GM21619 (cell line): ENCODE data around the gene ZFP36L2.
A peak's percentile ranks its signal among the peaks of the same experiment; 100 is the strongest.

Experiments used
- ATAC-seq: cut with Tn5 transposase; IDR thresholded peaks from one replicate; pipeline ENCODE4 v1.9.1; 2021; ENCODE audit not compliant: unreplicated experiment

Gene ZFP36L2

DNA sequence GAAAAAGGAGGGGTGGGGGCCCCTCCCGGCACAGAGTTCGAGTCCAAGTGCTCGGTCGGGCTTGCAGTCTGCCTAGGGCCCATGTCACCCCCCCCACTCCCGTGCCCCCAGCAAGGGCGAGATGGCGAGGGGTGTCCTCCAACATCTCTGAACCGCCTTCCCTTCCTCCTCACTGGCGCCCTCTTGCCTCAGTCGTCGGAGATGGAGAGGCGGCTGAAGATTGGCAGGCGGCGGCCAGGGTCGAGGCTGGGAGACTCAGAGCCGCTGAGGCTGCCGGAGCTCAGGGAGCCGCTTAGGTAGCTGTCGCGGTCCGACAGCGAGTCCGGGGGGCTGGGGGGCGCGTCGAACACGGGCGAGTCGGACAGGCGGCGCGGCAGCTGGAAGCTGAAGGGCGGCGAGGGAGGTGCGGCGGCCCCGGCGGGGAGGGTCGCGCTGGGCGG, 2.3 kb downstream of the ZFP36L2 start:
- ATAC-seq = no peak

DNA sequence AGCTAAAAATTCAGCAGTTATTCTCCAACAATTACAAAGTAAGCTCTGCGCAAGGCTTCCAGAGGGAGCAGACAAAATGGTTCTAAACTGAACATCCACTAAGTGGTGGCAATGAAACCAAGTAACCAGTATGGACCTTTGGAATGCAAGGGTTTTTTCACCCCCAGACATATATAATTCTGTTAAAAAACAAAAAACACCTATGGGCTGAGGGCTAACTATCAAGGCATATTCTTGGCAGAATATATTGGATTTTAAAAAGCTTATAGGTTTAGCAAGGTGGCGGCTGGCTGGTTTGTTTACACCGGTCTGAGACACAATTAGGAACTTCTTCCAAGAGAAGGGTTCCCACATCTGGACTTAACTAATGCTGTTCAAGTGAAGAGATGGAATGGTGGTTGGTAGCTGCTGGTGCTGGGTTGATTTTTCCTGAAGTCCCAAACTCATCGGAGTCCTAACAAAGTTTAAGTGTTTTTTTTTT, 2.8 kb downstream of the ZFP36L2 start:
- no peak for ATAC-seq

DNA sequence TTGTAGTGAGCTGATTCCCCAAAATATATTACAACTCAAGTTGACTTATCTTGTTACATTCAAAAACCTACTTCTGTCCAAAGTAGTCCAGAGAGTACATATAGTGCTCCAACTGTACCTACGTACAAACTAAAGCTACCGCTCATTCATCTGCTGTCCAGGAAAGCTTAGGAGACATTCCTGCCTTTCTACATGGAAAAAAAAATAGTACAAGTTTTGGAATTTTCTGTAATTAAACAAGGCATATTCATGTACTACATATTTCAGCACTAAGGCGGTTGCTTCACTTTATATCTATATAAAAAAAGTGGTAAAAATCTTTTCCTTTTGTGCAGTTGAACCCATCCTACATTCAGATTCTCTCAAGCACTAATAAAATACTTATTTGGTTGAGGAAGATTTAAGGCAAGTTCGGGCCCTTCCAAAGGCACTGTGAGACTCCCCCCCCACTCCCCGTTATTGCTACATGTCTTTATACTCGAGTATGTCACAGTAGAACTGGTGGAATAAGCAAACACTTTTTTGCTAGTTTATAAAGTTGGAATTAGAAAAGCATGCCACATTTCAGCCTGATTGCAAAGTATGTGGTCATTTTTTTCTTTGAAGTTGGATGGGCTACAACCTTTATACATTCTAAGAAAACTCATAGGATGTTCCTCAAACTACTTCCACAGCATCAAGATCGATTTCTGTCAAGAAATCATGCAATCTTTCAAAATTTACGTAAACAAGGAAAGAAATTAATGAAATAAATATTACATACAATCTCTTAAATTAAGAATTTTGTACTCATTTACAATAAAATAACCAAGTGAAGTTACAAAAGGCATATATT, 3.7 kb downstream of the ZFP36L2 start:
- ATAC-seq = no peak

DNA sequence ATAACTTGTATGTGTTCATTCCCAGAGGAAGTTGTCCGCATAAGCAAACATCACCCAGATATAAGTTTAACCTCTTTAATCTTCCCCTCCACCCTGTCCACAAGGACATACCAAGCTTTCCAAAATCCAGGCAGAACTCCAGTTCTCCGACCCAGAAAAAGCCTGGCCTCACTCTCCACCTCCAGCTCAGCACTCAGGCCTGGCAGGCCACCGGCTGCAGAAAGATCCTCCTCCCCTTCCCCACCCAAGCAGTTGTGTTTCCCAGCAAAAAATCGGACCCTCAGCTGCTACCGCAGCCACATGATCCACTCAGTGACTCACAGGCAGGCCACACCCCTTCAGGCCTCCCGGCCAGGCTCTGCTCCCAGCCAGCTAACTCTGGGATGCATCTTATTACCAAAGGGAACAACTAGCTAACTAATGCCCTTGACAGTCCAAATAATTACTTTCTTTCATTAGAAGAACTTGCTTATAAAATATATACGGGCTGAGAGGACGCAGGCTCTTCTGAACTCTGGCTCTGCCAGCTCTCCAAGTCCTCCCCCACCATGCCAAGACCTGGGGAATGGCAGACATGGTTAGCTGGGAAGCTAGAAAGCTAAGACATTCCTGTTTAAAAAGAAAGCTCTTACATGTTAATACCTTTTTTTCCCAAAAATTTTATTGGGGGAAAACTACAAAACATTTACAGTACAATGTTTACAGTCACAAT, 4.5 kb downstream of the ZFP36L2 start:
- ATAC-seq = no peak

DNA sequence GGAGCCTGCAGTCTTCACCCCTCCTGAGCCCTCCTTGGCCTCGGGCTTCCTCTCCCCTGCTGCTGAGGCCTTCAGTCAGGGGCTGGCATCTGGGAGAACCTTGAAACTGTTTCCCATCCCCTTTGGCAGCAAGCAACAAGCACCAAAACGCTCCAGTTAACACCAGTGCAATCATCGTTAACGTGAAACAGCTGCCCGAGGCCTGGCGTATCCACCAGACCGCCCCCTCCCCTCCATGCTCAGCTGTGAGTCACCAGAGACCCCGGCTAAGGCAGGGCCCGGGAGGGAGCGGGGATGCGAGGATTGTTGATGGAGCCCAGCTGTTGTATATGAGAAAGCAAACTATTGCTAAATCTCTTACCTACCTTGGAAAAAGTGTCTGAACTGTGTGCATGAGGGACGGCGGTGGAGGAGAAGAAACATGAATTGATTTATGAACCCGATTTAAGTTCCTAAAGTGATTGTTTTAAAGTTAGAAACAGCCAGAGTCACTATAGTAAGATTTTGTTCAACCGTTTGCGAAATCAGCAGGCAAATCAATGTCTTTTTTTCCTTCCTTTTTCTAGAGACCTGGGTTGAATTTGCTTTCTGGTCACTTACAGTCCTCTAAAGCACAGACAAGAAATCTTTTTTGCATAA, 5.2 kb downstream of the ZFP36L2 start:
- no peak for ATAC-seq

DNA sequence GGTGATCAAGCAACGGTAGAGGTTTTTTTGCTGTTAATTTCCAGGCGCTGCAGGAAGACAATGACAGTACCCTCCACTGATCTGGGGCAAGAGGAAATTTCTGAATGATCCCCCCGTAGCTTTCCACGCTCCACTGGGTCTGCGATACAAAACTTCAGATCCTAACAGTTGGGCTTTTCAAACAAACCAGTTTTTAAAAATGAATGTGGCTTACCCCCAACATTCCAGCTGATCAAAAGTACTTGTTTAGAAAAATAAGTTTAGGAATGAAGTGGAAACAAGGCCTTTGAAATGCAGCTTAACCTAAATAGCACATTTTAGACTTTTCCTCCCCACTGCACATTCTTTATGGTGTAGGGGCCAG, 5.7 kb downstream of the ZFP36L2 start:
- ATAC-seq = no peak

DNA sequence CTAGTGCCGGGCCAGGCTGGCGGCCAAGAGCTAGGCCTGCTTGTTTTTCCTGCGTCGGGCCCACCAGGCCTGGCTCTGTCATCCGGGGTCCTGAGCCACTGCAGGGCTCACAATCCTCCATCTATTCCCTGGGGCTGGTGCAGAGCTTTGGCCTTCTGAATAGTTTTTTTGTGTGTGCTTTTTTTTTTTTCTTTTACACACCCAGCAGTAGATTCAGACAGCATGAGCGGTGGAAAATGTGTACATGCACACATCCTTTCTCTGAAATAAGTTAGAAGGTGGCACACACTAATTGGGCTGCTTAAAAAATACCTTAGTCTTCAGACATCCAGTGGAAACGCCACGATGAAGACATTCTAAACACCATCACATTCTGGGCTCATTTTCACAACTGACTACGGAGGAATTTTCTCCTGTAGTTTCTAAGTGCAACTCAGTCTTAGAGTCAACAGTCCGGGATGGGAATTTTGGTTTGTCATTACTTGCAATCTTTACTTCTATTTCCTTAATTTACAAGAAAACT, 6.1 kb downstream of the ZFP36L2 start:
- no peak for ATAC-seq

DNA sequence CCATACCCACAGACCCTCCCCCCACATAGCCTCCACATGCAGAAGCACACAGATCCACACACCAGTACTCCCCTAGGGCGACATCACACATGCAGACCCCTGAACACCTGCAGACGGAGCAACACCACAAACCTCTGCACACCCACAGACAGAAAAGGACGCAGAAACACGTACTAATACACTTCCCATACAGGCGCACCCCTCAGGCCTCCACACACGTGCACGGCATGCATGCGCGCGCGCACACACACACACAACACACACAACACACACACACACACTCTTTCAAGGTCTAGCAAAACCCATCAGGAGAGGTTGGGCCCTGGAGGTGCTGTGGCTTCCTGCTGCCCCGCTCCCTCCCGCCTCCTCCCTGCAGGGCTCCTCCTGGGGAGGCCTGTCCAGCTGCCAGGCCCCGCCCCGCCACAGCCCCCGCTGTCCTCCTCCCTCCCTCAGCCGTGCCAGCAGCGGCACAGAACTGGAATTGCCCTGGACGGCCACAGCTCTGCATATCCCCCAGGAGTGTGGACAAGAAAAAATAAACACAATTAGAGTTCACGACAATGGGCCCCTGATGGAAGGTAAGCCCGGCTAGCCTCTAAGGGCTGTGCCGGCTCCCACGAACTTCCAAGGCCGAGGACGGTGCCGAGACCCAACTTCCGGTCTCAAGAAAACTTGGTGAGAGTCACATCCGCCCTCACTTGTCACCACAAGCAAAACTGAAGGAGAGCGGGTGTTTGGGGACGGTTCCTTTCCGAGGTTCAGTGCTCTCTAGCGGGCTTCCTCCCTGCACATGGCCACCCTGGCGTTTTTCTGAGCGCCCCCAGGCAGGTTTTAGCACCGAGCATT, 6.8 kb downstream of the ZFP36L2 start:
- ATAC-seq = peak; percentile 56

DNA sequence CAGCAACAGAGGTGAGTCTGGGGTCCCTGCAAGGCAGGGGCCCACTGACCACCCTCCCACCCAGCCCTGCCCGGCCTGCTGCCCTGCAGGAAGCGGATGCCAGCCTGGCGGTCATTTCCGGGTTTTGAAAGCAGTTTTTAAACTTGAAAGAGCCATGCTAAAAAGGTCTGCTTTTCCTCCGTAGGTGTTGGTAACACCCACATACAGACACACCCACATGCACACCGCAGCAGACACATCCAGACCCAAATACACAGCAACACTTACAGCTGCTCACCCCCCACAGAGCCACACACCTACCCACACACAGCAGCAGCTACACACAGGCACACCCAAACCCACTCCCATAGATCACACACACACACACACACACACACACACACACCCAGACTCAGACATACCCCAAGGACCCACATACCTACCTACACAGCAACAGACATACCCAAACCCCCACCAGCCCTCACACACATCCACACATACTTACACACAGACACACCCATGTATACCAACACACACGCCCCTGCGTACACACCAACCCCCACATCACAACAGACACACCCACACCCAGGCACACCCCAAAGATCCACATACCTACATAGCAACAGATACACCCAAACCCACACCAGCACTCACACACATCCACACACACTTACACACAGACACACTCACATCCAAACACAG, 7.6 kb downstream of the ZFP36L2 start:
- ATAC-seq = no peak

DNA sequence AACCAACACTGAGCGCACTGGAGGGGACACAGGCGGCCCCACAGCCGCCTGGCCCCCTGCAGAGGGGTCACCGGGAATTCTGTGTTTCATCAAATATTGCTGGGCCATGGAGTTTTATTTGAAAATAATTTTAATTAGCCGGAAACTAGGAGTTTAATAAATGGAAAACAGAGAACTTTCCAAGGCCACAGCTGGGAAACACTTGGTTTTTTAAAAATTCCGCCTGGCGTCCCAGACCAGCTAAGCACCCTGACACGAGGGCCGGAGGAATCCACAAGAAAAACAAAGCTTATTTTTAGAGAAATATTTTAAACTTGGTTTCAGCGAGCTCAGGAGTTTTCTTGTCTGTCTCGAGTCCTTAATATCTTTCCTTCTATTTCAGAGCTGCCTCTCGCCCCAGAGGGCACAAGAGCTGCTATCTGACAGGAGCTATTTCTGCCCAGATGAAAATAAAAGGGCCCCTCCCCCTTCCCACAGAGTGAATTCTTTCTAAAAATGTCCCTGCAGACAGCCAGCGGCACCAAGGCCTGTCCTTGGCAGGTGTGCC, 8.2 kb downstream of the ZFP36L2 start:
- ATAC-seq = no peak

DNA sequence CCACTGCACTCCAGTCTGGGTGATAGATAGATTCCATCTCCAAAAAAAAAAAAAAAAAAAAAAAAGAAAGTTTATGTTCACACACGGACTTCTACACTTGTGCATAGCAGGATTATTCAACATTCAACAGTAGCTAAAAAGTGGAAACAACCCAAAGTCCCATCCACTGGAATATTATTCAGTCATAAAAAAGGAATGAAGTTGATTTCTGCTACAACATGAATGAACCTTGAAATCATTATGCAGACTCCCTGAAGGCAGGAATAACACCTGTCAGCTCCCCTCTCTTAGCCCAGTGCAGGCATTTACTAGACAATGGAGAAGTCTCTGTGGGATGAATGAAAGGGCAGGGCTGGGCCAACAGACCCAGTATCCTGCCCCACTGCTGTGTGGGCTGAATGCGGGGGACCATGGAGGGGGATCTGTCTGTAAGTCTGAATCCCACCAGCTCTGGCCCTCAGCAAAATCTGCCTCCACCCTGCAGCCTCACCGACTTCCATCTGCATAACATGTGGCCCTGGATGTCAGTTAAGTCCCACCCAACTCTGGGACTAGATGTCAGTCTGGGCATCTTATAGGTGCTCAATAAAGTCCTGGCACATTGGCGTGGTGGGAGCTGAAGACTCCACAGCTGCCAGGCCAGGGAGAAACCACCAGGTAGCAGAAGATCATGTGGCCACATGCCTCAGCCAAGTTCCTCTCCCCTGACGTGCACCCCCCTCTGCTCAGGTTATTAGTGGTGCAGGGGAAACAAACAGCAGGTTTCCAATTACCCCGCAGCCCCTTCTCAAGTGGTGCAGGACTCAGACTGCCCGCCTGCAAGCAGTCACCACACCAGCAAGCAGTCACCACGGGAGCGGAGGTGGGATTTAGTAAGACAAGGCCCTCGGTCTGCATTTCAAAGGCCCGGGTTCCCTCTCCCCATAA, 8.9 kb downstream of the ZFP36L2 start:
- no peak for ATAC-seq

DNA sequence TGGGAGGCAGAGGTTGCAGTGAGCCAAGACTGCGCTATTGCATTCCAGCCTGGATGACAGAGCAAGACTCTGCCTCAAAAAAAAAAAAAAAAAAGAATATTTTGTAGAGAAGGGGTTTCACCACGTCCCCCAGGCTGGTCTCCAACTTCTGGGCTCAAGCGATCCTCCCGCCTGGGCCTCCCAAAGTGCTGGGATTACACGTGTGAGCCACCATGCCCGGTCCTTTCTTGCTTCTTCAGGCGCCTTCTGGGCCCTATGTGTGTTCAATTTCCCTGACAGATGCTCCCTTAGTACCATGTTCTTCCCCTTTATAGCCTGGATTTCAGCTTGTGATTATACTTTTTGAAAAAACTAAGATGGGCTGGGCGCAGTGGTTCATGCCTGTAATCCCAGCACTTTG, 9.8 kb downstream of the ZFP36L2 start:
- no peak for ATAC-seq

DNA sequence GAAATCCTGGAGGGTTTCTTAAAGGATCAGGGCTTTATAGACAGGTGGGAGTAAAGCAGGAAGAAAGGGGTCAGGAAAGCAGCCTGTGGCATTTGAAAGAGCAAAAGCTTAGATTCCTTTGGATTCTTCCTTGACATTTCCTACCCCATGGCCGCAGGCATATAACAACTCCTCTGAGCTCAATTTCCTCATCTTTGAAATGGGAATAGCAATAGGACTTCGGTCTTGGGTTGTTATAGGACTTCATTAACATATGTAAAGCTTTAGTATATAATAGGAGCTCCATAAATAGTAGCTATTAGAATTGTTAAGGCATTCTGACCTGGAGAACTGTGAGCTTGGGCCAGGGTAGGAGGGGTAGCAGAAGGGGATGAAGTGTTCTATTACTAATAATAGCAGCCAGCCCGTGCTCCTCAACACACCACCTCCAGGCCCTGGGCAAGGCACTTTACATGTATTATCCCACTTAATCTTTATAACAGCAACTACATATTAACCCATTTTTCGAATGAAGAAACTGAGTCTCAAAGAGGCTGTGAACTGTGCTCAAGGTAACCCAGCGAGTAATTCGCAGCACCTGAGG, 10.6 kb downstream of the ZFP36L2 start:
- ATAC-seq = no peak

DNA sequence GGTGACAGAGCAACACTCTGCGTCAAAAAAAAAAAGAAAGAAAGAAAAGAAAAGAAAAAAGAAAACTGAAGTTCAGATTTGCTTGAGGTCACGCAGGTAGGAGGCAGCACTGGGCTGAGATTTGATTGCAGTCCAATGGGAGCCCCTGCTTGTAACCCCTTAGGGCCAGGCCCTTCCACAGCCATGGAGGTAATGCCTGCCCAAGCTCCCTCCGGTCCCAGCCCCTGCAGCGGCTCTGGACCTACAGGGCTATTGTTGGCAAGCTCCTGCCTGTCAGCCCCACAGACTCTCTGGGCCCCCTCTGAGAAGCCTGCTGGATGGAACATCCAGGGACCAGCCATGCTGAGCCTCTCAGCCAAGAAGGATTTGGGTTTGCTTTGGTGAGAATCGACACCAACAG, 12.2 kb downstream of the ZFP36L2 start:
- no peak for ATAC-seq

DNA sequence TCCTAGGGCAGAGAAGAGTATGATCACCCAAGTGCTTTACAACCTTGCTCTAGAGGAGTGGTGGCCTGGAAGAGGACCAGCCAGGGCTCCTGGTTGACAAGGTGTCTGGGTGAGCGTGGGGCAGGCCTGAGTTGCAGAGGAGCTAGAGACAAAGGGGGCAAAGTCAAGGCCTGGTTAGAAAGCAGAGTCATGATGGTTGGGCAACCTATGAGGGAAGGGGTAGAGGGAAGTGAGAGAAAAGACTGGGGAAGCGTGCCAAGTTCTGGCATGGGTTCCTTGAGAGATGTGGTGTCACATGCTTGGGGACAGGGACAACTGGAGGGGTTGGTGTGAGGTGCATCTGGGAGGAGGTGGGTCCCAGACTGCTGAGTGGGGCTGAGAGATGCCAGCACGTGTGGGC, 13.5 kb downstream of the ZFP36L2 start:
- no peak for ATAC-seq

DNA sequence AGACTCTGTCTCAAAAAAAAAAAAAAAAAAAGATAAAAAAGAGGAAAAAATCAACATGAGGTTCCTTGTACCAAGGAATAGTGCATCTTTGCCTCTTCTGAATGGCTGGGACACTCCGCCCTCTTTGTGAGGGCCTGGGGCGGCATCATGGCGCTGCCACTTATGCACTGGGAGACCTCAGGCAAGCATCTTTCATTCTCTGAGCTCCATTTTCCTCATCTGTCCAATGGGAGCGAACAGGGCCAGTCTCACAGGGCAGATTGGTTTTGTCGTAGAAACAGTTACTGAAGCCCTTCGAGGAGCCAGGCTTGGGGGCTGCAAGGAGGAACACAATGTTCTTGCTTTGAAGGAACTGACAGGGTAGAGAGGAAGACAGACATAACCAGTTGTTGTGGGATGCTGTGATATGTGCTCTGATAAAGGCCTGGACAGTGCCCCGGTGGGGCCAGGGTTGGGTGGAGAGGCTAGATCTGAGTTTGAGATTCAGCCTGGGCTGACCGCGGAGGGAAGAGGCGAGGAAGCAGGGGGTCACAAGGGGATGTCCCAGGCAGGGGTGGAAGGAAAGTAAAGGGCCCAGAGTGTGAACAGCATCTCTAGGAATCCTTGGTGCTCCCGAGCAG, 14.1 kb downstream of the ZFP36L2 start:
- ATAC-seq = no peak

DNA sequence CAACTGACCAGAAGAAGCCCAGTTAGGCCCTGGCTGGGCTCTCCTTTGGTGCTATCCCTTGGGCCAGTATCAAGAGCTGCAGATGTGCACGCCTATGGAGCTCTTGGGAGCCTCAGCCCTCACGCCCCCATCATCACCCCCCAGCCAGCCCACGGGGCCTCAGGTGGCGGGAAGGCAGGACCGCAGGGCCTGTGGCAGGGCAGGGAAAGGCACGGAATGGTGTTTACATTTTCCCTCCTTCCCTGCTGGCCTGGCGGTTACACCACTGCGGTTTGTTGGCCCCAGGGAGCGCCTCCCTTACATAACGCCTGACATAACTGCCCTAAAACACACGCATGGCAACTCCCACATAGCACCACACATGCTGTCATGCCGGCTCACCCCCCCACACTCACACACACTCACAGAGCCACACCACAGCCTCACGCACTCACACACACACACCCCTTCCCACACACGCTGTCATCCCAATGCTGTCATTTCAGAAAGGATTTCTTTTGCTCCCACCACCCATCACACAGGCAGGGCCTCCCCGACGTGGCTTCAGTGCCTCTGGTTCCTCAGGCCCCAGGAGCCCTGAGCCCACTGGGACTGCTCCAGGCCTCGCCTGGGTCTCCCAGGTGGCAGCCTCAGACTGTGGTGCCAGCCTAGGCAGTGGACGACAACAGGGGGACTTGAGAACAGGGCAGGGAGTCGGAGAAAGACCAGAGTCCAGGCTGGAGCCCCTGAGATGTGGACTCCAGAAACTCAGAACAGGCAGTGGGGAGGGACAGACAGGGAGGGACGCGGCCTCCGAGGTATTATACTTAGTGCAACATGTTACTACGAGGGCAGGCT, 15.7 kb downstream of the ZFP36L2 start:
- ATAC-seq = no peak
